HG02678 (cell line): ENCODE results near the gene RNASE13.
"Not testable (repeated sequence)": the region's sequence is repeated elsewhere in the genome, so short reads cannot be mapped to it uniquely, and the experiment has no call there.

Experiments used
- ATAC-seq: cut with Tn5 transposase; IDR thresholded peaks from one replicate; pipeline ENCODE4 v1.9.1; 2021; ENCODE audit warnings: mild to moderate bottlenecking, moderate library complexity; ENCODE audit not compliant: unreplicated experiment

The RNASE13 gene

DNA sequence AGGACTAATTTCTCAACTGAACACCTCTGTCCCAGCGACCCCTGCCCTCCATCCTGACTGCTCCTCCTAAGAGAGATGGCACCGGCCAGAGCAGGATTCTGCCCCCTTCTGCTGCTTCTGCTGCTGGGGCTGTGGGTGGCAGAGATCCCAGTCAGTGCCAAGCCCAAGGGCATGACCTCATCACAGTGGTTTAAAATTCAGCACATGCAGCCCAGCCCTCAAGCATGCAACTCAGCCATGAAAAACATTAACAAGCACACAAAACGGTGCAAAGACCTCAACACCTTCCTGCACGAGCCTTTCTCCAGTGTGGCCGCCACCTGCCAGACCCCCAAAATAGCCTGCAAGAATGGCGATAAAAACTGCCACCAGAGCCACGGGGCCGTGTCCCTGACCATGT, 8.3 kb upstream of the RNASE13 start:
- no peak for ATAC-seq

DNA sequence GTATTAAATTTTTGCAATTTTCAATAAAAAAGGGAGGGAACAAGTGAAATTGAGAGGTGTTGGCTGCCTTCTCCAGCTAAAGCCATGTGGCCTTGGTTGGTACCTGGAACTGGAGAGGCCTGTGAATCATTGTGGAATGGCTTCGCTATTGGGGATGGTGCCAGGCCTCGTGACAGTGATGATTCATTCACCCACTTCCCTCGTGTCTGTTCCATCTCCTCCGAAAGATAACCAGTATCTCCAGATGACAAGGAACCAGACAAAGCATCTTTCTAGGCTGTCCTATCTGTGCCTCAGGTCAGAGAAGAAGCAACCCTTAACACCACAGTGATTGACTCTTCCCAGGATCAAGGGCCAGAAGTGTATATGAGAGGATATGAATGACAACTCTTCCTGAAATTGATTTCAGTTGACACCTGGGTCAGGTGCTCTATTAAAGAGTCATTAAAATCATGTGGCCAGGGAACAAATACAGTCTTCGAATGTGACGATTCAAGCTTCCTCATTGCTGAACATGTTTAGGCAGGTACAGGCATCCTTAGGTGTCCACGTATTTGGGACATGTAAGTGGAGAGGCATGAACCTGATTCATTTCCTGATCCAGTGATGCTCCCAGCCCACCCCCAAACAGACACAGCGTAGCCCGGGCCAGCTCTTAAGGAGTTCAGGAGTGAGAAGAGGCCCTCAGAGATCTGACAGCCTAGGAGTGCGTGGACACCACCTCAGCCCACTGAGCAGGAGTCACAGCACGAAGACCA, 7.2 kb upstream of the RNASE13 start, which contains the start of gene RNASE7:
TSS of gene RNASE7 (plus strand) at position 687 of the 758 bp plus-strand sequence. CDS start 631 bp downstream, outside the sequence.
- ATAC-seq: no peak

GRCh38 chr14:21040941-21041340, 6.3 kb upstream of the RNASE13 start:
- not testable (repeated sequence) for ATAC-seq

GRCh38 chr14:21040370-21040925, 5.8 kb upstream of the RNASE13 start:
- ATAC-seq: no peak

DNA sequence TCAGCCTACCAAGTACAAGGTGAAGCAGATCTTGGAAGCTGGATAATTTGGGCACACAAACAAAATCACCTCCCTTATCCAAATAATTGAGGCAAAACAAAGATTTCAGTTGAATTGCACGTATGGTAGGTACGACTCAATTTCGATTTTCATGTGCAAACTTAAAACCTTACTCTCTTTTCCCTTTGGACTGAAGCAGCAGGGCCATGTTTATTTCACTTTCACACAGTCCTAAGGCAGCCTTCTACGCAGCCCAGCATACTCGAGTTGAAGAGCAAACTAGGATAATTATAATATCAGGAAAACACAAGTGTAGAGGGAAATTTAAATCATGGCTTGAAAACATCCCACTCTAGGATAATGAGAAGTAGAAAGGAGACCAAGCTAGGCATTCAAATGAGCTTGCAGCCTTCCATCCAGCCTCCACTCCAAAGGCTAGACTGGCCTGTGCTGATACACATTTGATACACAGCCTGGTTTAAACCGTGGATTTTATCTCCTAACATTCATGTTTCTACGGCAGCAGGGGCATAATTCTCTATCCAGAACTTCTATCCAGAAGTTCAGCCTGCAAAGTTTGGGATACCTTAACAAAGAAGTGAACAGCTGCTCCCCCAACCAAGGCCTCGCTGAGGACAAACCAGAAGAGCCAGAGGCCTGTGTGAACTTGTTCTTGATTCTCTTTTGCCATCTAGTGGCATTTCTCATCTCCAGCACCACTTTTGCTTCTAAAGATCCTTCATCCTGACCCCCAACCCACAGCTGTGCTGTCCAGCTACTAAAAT, 5.2 kb upstream of the RNASE13 start:
- ATAC-seq: no peak

DNA sequence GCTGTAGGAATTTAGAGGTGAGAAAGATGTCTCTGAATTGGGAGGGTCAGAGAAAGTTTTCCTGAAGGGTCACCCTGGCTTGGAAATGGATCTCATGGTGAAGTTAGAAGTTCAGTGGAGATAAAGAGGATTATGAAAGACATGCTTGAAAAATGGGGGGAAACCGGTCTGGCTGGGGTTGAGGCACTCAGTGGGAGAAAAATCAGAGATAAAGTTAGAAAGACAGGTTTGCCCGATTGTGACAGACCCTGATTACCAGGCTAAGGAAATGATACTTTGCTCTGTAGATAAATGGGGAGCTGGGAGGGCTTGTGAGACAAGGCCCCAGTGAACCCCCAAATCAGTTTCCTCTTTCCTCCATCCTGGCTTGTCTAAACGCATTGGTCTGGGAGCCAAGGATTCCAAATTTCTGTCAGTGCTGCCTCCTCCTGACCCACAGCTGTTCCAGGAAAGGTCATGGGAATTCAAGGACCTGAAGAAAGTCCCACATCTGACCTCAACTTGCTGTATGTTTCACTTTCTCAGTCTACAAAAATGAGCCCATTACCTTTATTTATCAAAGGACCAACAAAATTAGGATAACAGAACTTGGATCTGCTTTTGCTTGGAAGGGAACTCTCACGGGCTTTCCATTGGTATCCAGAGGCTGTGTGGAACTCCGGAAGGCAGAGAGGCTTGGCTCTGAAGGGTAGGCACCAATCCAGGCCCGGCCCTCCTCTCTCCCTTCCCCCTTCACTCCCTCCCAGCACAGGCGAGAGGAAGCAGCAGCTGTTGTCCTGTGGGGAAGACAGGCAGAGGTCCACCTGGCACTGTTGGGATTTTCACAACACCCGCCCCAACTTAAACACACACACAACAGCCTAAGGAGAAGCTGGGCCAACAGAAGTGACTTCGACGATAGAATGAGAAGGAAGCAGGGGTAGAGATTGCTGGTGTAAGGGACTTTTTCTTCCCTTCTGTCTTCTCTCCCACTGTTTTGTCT, 4.1 kb upstream of the RNASE13 start:
- ATAC-seq: no peak

DNA sequence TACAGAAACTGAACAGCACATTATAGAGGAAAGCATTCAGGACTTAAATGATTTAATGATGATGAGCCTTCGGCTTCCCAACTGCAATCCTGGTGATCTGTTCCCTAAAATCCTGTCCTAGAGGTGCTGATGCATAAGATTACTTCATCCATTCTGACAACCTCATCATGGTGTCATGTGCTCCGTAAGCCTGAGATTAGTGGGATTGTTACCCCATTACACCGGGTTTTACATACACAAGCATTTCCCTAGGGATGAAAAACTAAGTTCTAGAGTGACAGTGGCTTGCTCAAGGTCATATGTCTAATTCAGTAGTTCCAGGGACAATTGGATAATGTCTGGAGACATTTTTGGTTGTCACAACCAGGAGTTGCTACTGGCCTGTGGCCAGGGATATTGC, 2.5 kb upstream of the RNASE13 start:
- no peak for ATAC-seq

GRCh38 chr14:21036751-21037150, 2.1 kb upstream of the RNASE13 start:
- ATAC-seq: no peak

DNA sequence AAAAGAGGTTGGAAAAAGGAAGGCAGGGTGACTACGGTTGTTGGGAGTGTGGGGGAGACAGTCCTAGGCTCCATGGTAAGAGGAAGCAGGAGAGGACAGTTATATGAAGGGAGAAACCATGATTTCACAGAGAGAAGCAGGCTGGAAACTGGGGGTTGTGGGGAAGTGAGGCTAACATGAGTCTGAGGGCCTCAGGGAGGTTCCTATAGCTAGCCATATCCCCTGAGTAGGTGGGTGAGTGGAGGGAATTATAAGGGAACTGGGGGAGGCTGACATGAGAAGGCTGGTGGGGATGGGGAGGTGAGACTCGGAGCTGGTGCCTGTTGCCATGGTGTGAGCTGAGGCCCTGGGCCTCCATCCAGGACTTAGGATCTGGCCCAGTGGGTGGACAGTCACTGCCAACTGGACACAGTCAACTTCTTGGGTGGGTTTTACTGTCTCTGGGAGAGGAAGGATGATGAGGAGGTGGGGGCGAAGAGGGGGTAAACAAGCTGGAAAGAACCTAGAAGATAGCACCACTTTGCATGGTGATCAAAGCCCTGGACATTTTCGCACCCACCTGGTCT, 1.4 kb downstream of the RNASE13 start:
- no peak for ATAC-seq

GRCh38 chr14:21032326-21033132, 2.1 kb downstream of the RNASE13 start:
- no peak for ATAC-seq

DNA sequence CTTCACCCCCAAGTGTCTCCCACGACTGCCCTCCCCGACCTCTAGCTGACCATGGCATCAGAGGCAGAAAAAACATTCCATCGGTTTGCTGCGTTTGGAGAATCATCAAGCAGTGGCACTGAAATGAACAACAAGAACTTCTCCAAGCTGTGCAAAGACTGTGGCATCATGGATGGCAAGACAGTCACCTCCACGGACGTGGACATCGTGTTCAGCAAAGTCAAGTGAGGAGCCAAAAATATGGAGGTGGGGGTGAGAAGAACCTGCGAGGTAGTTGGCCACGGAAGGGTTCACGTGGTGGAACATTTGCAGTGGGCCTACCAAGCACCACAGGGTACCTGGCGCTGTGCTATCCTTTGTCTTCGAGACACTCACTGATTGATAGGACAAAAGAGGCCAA, 4.1 kb downstream of the RNASE13 start:
- ATAC-seq: no peak

- no peak for ATAC-seq
Measured at GRCh38 chr14:21029917-21030316, 4.7 kb downstream of the RNASE13 start, which contains the start of gene TPPP2. Gene TPPP2 (plus strand): TSS chr14:21030217. CDS start chr14:21030582, 365 bp downstream.

DNA sequence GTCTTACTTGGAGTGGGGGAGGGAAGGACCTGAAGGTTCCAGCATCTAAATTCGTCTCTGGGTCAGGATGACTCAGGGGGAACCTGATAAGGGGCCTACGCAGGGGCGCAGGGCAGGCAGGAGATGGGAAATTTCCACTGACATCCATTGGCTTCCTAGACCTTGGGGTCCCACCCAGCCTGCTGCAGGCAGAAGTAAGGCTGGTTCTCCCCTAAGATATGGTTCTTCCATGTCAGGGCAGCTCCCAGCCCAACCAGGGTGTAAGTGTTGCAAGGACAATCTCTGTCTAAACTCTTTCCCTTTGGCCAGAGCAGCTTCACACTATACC, 7.7 kb downstream of the RNASE13 start:
- no peak for ATAC-seq

GRCh38 chr14:21026274-21026987, 8.2 kb downstream of the RNASE13 start:
- ATAC-seq: no peak

DNA sequence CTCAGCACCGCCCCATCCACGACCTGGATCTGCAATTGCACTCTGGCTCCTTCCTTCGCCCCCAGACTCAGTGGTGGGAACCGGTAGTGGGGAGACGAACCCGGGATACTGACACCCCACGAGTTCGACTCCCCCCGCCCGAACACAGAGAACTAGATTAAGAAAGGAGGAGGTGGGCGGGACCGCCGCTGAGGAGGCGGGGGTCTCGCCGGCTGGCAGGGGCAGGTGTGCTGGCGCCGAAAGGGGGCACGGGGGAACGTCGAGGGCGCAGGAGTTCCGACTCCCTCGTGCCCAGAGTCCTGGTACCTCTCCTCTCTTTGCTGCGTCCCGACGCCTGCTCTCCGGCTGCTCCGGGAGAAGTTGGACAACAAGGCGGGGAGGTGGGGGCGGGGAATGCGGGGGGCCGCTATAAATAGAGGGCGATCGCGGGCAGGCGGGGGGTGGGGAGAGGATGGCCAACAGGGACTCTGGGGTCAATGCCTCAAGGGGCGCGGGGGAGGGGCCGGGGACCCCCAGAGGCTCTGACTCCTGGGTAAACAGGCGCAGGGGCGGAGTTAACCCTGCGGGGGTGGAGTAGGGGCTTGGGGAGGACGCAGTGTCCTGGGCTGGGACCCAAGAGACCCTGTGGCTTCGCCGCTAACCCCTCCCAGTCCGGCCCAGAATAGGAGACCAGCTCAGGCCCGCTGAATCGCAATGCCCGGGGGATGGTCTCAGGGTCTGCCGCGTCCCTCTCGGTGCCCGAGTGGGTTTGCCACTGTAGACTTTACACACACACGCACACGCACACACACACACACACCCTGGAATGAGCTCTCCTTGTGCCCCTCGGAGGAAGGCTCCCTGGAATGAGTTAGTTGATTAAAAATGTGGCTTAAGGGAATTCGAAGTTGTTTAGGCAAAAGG, 9.0 kb downstream of the RNASE13 start:
- ATAC-seq: no peak

- no peak for ATAC-seq
Measured at GRCh38 chr14:21024585-21025370, 9.8 kb downstream of the RNASE13 start, which contains the start of gene NDRG2. Gene NDRG2 (minus strand): TSS chr14:21025061. CDS start chr14:21023315, 1,746 bp downstream.
